ENCODE measurements around the gene CFP.

The CFP gene

GRCh38 chrX:47620303-47620685 lies 9.4 kb downstream of the CFP start:
- Histone ChIP-seq H3F3A (ENCODE audit: control insufficient read depth, insufficient read depth) (no peaks in the 10 kb centered on the region), H3K9me3 (ENCODE audit: control insufficient read depth, insufficient read depth, low read length) (no peaks in the 10 kb centered on the region), H4K20me1 (ENCODE audit: control insufficient read depth, insufficient read depth, low read depth, low read length) (no peaks in the 10 kb centered on the region), H3K4me2 (ENCODE audit: low read length) (no peak overlapping the region), H3K4me3 (ENCODE audit: low read length) (no peak overlapping the region), H3K36me3 (ENCODE audit: control insufficient read depth, low read length) (no peaks in the 10 kb centered on the region), H3K4me1 (ENCODE audit: control insufficient read depth, low read length) (peaks cover 8% of the 10 kb centered on the region), H3K27ac (ENCODE audit: low read depth, low read length) (no peak overlapping the region), H3K79me2 (ENCODE audit: control insufficient read depth, low read length) (no peaks in the 10 kb centered on the region), H3K27me3 (ENCODE audit: control insufficient read depth, low read length) (peaks cover 7% of the 10 kb centered on the region; the same call in 1 of the 2 replicates), H3K9me2 (replicated peaks; ENCODE audit: control insufficient read depth, low read length) (no peaks in the 10 kb centered on the region)
- TF ChIP-seq CTCF (IDR thresholded peaks at IDR 0.05; ENCODE audit: low read depth, low read length, poor library complexity, severe bottlenecking) (no peak), EZH2phosphoT487 (IDR thresholded peaks at IDR 0.05; ENCODE audit: borderline replicate concordance, low read length) (no peak)

GRCh38 chrX:47619486-47620302 lies 10.0 kb downstream of the CFP start, which contains the start of gene SYN1:
Gene SYN1, minus strand, starts transcription at chrX:47619857. Its CDS starts 129 bp downstream, at chrX:47619728.
- TF ChIP-seq CTCF (IDR thresholded peaks at IDR 0.05; ENCODE audit: low read depth, low read length, poor library complexity, severe bottlenecking) (peak; percentile 35), EZH2phosphoT487 (IDR thresholded peaks at IDR 0.05; ENCODE audit: borderline replicate concordance, low read length) (no peak)
- H3K4me1 ChIP-seq (ENCODE audit: control insufficient read depth, low read length), result peaks cover 8% of the 10 kb centered on the region
- H3K4me2 ChIP-seq (ENCODE audit: low read length), result peak within 1 kb of the TSS; percentile 30; the same call in 1 of the 2 replicates
- no peak within 1 kb of the TSS for H3K4me3 ChIP-seq (ENCODE audit: low read length)
- no peaks in the 10 kb centered on the region for H4K20me1 ChIP-seq (ENCODE audit: control insufficient read depth, insufficient read depth, low read depth, low read length)
- H3K9me2 ChIP-seq (replicated peaks; ENCODE audit: control insufficient read depth, low read length), result no peaks in the 10 kb centered on the region
- H3F3A ChIP-seq (ENCODE audit: control insufficient read depth, insufficient read depth), result no peaks in the 10 kb centered on the region
- H3K36me3 ChIP-seq (ENCODE audit: control insufficient read depth, low read length), result no peaks in the 10 kb centered on the region
- H3K79me2 ChIP-seq (ENCODE audit: control insufficient read depth, low read length), result no peaks in the 10 kb centered on the region
- no peaks in the 10 kb centered on the region for H3K9me3 ChIP-seq (ENCODE audit: control insufficient read depth, insufficient read depth, low read length)
- peaks cover 7% of the 10 kb centered on the region; the same call in 1 of the 2 replicates for H3K27me3 ChIP-seq (ENCODE audit: control insufficient read depth, low read length)
- no peak within 1 kb of the TSS for H3K27ac ChIP-seq (ENCODE audit: low read depth, low read length)

DNA sequence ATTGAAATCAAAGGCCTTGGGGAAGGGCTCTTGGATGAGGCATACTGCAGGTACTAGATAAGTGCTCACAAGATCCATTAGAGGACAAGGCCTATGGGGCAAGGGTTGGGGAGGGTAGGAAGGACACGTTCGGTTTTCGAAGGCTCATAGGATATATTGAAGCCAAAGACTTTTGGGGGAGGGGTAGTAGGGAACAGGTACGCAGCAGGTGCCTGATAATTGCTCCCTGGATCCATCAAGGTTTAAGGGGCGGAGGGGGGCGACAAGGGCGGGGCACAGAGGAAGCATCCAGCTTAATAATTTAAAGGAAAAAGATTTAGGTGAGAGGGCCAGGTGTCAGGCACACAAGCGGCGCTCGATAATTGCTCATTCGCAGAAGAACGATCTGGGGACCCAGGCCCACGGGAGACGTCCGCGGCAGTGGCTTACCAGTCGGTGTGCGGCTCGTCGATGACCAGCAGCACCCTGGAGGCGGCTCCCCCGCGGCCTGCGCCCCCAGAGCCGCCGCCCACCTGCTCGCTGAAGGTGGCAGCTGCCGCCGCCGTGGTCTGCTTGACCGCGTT lies 10.7 kb downstream of the CFP start:
- no peaks in the 10 kb centered on the region for H3K79me2 ChIP-seq (ENCODE audit: control insufficient read depth, low read length)
- H3K4me2 ChIP-seq (ENCODE audit: low read length), result no peak overlapping the region
- H3K4me3 ChIP-seq (ENCODE audit: low read length), result no peak overlapping the region
- TF ChIP-seq CTCF (IDR thresholded peaks at IDR 0.05; ENCODE audit: low read depth, low read length, poor library complexity, severe bottlenecking) (no peak), EZH2phosphoT487 (IDR thresholded peaks at IDR 0.05; ENCODE audit: borderline replicate concordance, low read length) (no peak)
- H3K4me1 ChIP-seq (ENCODE audit: control insufficient read depth, low read length), result peaks cover 8% of the 10 kb centered on the region
- no peaks in the 10 kb centered on the region for H4K20me1 ChIP-seq (ENCODE audit: control insufficient read depth, insufficient read depth, low read depth, low read length)
- H3K27ac ChIP-seq (ENCODE audit: low read depth, low read length), result no peak overlapping the region
- peaks cover 7% of the 10 kb centered on the region; the same call in 1 of the 2 replicates for H3K27me3 ChIP-seq (ENCODE audit: control insufficient read depth, low read length)
- no peaks in the 10 kb centered on the region for H3K9me2 ChIP-seq (replicated peaks; ENCODE audit: control insufficient read depth, low read length)
- H3F3A ChIP-seq (ENCODE audit: control insufficient read depth, insufficient read depth), result no peaks in the 10 kb centered on the region
- no peaks in the 10 kb centered on the region for H3K9me3 ChIP-seq (ENCODE audit: control insufficient read depth, insufficient read depth, low read length)
- H3K36me3 ChIP-seq (ENCODE audit: control insufficient read depth, low read length), result no peaks in the 10 kb centered on the region
